Midbrain (tissue), 1 donor: ENCODE data around the gene LYPD1.
A peak's percentile ranks its signal among the peaks of the same experiment; 100 is the strongest.

Source experiments
- DNase-seq: peaks from one replicate; lab custom pipeline; 2025; lab: John Stamatoyannopoulos, UW

Gene LYPD1

DNA sequence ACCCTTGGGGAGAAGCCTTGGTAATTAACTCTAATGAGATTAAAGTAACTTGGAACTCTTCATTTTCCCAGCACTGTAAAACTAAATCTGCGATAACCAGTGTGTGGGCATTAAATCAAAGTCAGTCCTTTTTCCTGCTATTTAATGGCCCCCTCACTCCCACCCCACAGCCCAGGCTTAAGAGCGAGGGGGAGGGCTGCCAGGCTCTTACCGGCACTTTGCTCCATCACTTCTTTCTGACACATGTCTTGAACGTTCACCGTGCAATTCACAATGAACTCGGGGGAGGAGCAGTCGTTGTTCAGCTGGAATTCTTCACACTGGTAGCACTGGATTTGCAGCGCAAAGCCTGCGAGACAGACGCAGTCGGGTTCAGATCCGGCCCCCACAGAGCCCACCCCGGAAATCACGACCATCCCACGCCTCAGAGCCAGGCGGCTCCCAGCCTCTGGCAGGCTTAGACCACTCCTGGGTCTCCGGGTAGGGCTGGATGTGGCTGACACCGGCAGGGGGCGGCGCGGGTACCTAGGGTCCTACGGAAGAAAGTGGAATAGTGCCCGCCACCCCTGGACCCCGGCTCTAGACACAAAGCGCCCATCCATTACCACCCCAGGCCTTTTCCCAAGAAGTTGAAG is 1.7 kb downstream of the LYPD1 start:
- no peak for DNase-seq

- DNase-seq: no peak
Observed at GRCh38 chr2:132667706-132668105, 2.3 kb downstream of the LYPD1 start.

- DNase-seq: no peak
Observed at GRCh38 chr2:132665401-132666140, 4.4 kb downstream of the LYPD1 start.

DNA sequence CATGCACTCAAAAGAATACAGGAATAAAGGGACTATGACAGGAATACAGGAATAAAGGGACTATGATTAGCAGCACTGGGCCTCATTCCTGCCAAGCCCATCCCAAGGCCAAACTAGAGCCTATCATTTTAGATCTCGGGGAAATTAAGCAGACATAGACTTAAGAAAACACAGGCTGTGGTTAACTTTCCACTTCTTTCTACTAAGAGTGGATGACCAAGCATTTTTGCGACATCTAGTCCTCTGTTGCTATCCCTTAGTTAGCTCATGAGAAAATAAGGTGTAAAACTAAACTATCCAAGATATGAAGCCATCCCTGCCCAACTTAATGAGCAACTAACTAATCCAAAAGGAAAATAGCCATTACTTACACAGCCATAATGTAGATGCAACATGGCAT is 5.9 kb downstream of the LYPD1 start:
- no peak for DNase-seq

- DNase-seq: no peak
Observed at GRCh38 chr2:132662732-132663131, 7.3 kb downstream of the LYPD1 start.

DNA sequence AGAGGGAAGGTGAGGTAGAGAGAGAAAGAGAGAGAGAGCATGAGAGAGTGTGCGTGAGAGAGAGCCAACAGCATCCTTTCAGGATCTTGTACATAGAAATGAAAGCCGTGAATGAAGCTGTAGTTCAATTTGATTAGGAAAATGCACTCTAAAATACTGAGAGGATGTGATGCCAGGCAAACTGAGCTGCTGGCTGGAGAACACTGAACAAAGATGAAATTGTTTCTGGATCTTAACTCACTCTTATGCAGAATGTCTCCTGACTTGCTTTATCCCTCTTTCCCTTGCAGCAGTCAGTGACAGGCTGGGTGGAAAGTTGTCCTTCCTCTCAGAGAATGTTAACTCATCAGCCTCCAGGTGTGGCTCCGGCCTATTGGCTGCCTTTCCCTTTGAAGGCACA is 10.7 kb downstream of the LYPD1 start:
- DNase-seq: no peak

DNA sequence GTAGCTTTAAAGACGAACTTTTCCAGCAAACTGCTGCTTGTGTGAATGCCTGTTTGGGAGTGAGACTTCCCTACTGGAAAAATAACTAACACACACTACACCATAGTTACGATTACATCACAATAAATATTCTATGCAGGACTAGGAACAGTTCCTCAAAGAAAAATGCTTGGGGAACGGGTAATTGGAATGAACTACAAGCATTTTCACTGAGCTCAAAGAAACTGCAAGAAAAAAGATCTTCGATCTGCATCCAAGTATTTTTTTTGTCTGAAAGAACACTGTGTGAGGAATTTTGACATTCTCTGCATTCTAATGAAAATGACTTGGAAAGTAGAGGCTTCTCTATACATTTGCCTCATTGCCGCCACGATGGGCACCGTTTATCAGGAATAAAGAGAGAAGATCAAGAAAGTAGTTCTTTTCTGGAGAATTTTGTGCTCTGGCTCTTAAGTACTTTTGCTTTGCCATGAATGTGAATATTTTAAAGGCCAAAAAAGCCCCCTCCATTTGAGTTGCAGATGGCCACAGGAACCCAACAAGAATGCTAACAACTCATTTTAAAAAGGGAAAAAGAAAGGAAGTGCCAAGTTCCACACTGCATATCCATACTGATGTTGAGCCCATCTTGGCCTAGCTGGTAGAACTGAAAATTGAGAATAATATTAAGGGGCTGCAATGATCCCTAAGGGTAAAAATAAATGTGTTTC is 13.6 kb downstream of the LYPD1 start:
- peak; percentile 31 for DNase-seq

DNA sequence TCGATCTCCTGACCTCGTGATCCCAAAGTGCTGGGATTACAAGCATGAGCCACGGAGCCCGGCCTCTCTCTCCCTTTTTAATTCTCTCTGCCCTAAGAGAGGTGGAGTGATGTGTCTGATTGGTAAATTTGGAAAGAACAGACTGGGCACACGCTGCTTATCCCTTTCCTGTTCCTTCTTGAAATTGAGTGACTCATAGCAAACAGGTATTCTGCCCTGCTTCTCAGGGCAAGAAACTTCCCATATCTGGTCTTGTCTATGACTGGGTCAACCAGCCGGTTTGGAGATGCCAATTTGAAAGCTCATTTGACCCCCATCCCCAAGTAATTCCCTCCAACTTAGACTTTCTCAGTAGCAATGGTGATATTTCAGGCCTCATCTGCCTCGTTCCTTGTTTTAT is 15.0 kb downstream of the LYPD1 start:
- no peak for DNase-seq

DNA sequence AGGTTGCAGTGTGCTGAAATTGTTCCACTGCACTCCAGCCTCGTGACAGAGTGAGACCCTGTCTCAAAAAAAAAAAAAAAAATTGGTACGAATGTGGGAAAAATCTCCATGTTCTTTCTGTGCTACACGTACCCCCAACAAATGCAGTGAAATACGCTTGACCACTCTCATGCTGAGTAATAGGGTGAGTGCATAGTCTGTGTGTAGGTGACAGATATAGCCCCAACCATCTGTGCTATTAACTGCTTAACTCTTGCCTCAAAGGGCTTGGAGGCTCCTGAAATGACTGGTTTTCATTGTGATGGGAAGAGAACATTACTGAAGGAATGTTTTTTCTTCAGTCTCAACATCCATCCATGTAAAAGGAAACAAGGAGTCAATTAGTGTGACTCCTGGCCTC is 15.7 kb downstream of the LYPD1 start:
- DNase-seq: no peak

- no peak for DNase-seq
Observed at GRCh38 chr2:132652474-132652873, 17.5 kb downstream of the LYPD1 start.

DNA sequence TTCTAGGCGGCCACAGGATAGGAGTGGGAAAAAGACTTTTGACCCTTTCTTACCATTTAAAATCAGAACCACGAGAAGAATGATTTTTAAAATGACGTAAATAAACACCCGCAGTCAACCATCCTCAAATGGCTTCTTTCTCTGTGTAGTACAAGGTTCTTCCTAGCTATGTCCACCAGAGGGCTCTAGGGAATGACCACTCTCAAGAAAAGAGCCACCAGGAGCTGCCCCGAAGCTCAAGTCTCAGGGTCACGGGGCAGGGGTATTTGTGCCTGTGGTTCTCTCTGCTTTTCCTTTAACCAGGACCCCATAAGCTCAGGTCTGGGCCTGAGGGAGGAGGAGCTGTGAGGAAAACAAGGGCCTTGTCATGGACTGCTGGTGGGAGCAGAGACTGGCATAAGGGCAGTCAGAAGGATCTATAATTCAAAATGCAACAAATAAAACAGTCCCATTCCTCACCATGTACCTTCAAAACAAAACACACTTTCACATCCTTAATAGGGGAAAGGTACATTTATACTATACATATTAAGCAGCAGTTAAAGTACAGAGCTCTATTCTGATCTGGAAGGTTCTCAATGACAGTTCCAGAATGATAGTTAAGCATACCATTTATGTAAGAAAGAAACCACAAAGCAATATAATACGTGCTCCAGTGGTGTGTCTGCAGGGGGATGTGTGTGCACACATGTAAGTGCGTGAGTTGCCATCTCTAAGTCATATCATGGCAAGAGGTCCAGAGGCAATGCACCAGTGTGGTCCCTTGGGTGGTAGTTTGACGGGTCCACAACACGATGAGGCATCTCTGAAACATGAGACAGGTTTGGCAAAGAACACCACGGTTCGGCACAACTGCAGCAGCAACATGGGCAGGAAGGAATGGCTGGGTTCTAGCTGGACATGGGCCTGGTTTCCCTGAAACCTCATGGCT is 18.6 kb downstream of the LYPD1 start:
- peak; percentile 58 for DNase-seq

GRCh38 chr2:132646540-132647108 is 23.4 kb downstream of the LYPD1 start:
- no peak for DNase-seq

DNA sequence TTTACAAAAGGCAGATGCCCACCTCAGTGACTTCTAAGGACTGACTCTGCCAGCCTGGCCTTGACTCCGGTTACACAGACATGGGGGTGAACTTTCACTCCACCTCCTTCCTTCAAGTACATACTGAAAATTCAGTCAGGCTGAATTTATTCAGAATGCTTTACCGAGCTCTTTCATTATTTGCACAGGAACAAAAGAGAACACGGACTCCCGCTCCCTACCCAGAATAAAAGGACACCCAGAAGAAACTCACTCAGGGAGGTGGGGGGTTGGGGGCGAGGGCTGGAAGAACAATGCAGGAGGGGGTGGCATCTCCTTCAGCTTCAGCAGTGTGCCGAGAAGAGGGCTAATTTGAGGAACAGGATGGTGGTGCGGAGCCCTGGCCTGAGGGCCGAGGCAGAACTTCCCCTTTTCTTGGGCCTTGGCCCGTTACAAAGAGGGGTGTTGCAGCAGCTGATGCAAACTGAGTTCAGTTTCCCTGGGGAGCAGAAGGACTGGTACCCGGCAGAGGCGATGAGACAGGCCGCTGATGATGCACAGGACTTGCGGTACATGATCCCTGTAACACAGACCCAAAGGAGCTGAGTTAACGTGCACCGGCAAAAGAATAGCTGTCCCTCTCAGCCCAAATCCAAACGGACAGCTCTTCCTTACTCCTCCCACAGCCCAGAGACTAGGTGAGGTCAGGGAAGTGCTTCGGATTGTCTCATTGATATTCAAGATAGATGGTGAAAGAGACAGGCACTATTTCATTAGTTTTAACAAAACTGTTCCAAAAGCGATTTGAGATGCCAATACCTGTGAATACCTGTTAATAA is 24.1 kb downstream of the LYPD1 start:
- DNase-seq: peak; percentile 20

DNA sequence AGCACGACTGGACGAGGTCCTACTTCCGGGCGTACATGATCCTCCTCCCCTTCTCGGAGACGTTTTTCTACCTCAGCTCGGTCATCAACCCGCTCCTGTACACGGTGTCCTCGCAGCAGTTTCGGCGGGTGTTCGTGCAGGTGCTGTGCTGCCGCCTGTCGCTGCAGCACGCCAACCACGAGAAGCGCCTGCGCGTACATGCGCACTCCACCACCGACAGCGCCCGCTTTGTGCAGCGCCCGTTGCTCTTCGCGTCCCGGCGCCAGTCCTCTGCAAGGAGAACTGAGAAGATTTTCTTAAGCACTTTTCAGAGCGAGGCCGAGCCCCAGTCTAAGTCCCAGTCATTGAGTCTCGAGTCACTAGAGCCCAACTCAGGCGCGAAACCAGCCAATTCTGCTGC is 24.8 kb downstream of the LYPD1 start:
- DNase-seq: no peak

DNA sequence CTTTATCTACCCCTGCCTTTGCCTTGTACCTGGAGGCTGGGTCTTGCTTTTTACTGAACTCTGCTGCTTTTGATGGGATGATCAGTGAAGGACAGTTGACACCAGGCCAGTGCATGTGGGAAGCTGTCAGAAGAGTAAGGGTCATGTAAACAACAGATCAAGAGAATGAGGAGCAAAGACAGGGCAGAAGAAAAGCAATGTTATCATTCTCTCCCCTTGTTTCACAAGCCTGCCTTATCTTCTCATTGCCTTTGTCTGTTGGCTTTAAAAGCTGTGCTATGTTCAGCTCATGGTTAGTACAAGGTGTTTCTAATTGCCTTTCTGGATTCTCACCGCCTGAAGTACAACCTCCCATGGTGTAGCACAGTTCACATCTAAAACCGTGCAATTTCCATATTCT is 27.6 kb downstream of the LYPD1 start:
- DNase-seq: no peak

GRCh38 chr2:132641819-132642218 is 28.2 kb downstream of the LYPD1 start:
- DNase-seq: no peak

DNA sequence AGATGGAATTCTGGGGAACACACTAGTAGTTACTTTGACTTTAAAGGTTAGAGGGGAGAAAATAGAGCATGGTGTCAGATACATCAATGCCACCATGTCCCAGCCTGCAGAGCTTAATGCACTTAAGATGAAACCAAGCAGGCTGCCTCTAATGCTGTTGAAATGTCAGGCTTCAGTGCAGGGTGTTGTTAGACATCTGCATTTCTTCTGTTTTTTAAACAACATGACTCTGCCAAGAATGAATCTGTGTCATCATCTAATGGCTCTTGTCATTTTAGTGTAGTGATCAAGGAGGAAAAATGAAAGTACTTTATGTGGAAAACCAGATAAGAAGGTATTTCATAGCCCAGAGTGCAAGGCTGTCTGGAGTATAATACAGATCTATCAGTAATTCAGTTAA is 29.9 kb downstream of the LYPD1 start:
- no peak for DNase-seq

- DNase-seq: no peak
Observed at GRCh38 chr2:132638313-132639040, 31.5 kb downstream of the LYPD1 start.

DNA sequence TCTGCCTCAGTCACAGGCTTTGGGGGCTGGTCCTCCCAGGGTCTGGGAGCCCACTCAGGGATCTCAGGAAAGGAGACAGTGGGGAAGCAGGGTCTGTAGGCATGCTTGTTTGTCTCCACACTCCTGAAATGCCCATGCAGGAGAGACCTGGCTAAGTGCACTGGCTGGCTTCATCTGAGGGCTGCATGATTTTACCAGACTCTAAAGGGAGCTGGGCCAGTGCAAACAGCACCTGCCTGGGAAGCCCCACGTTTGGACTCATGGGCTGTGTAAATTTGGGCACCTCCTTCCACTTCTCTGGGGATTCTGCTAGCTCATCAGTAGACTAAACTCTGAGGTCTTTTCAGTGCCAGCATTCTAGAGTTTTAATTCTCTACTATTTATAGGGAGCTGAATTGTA is 33.7 kb downstream of the LYPD1 start:
- no peak for DNase-seq

DNA sequence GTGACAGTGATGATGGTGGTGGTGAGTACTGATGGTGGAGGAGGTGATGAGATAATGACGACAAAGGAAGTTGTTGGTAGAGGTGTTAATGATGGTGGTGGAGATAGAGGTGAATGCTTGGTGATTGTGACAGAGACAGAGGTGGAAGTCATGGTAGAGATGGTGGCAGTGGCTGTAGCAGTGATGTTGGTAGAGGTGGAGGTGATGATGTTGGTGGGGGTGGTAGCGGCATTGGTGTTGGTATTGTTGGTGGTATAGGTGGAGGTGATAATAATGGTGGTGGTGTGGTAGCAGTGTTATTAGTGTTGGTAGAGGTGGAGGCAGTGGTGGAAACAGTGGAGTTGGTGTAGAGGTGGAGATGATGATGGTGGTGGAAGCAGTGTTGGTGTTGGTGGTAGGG is 36.4 kb downstream of the LYPD1 start:
- no peak for DNase-seq
